HG03521 (cell line): ENCODE measurements around the gene HOMER3.

Experiments used
- ATAC-seq: cut with Tn5 transposase; IDR thresholded peaks from one replicate; pipeline ENCODE4 v1.9.1; 2021; ENCODE audit warnings: mild to moderate bottlenecking, moderate library complexity; ENCODE audit not compliant: unreplicated experiment

HOMER3 gene

GRCh38 chr19:18940769-18941627 lies at the start of gene HOMER3:
HOMER3 (minus strand) TSS chr19:18941217; CDS start chr19:18938982, 2,235 bp downstream.
- no peak for ATAC-seq

- ATAC-seq: no peak
These were observed 49.2 kb upstream of the HOMER3 start for GRCh38 chr19:18990128-18990708.

- no peak for ATAC-seq
These were observed 48.3 kb upstream of the HOMER3 start for GRCh38 chr19:18989316-18989715.

GRCh38 chr19:18987456-18987855 lies 46.4 kb upstream of the HOMER3 start:
- no peak for ATAC-seq

- ATAC-seq: no peak
These were observed 44.2 kb upstream of the HOMER3 start for GRCh38 chr19:18985257-18985656.

- ATAC-seq: no peak
These were observed 43.2 kb upstream of the HOMER3 start for GRCh38 chr19:18984251-18984650.

GRCh38 chr19:18982669-18983068 lies 41.7 kb upstream of the HOMER3 start:
- ATAC-seq: no peak

- no peak for ATAC-seq
These were observed 39.5 kb upstream of the HOMER3 start for GRCh38 chr19:18980432-18981020.

GRCh38 chr19:18978616-18979015 lies 37.6 kb upstream of the HOMER3 start:
- no peak for ATAC-seq

GRCh38 chr19:18975869-18976268 lies 34.9 kb upstream of the HOMER3 start:
- no peak for ATAC-seq

- no peak for ATAC-seq
These were observed 34.0 kb upstream of the HOMER3 start for GRCh38 chr19:18975011-18975410.

- no peak for ATAC-seq
These were observed 31.8 kb upstream of the HOMER3 start for GRCh38 chr19:18972851-18973250.

GRCh38 chr19:18972301-18972811 lies 31.3 kb upstream of the HOMER3 start:
- ATAC-seq: no peak

- ATAC-seq: no peak
These were observed 29.1 kb upstream of the HOMER3 start for GRCh38 chr19:18969931-18970659.

GRCh38 chr19:18967358-18968146 lies 26.5 kb upstream of the HOMER3 start:
- ATAC-seq: no peak

GRCh38 chr19:18966307-18966706 lies 25.3 kb upstream of the HOMER3 start:
- ATAC-seq: no peak

- ATAC-seq: no peak
These were observed 23.1 kb upstream of the HOMER3 start for GRCh38 chr19:18964121-18964520.

GRCh38 chr19:18961767-18962620 lies 21.0 kb upstream of the HOMER3 start:
- no peak for ATAC-seq

- ATAC-seq: no peak
These were observed 19.4 kb upstream of the HOMER3 start for GRCh38 chr19:18960370-18960769.
